Hematopoietic multipotent progenitor cell treated with erythropoietin and hydrocortisone succinate and interleukin-3 and kit ligand, for 8 days (in vitro differentiated cells): Measurements from ENCODE around the gene UCP2.

Experiments
- DNase-seq: peaks from one replicate; pipeline ENCODE4 v3.0.0-alpha.2; 2015

UCP2 gene

GRCh38 chr11:74009675-74010305, 27.1 kb upstream of the UCP2 start:
- peak; percentile 16 for DNase-seq

GRCh38 chr11:74009230-74009547, 26.5 kb upstream of the UCP2 start:
- no peak for DNase-seq

GRCh38 chr11:74008373-74009229, 26.0 kb upstream of the UCP2 start, which contains the start of gene UCP3:
Gene UCP3, minus strand, starts transcription at chr11:74009085. Its CDS starts 2,043 bp downstream, at chr11:74007042.
- DNase-seq: peak; percentile 22

GRCh38 chr11:74007691-74008372, 25.2 kb upstream of the UCP2 start:
- no peak for DNase-seq

GRCh38 chr11:74006743-74007304, 24.2 kb upstream of the UCP2 start:
- no peak for DNase-seq

- no peak for DNase-seq
Measured at GRCh38 chr11:74005721-74006517, 23.3 kb upstream of the UCP2 start.

- DNase-seq: peak; percentile 85
Measured at GRCh38 chr11:74004759-74005615, 22.3 kb upstream of the UCP2 start.

- no peak for DNase-seq
Measured at GRCh38 chr11:74004046-74004695, 21.5 kb upstream of the UCP2 start.

- DNase-seq: no peak
Measured at GRCh38 chr11:74002832-74003231, 20.2 kb upstream of the UCP2 start.

GRCh38 chr11:74001822-74002286, 19.2 kb upstream of the UCP2 start:
- peak; percentile 87 for DNase-seq

GRCh38 chr11:74000307-74001133, 17.9 kb upstream of the UCP2 start:
- DNase-seq: no peak

- DNase-seq: no peak
Measured at GRCh38 chr11:73999581-74000306, 17.1 kb upstream of the UCP2 start.

- no peak for DNase-seq
Measured at GRCh38 chr11:73998846-73999575, 16.4 kb upstream of the UCP2 start.

GRCh38 chr11:73997120-73997770, 14.6 kb upstream of the UCP2 start:
- DNase-seq: no peak

GRCh38 chr11:73996161-73996747, 13.6 kb upstream of the UCP2 start:
- DNase-seq: no peak

GRCh38 chr11:73995731-73996130, 13.1 kb upstream of the UCP2 start:
- no peak for DNase-seq

GRCh38 chr11:73995247-73995646, 12.6 kb upstream of the UCP2 start:
- peak; percentile 3 for DNase-seq
